M059J (cell line): ENCODE data around the gene MTX1. TPM values are rescaled to one million over a fixed set of nuclear protein-coding genes. Genes with fewer than 3 reads are reported as not detected.
A peak's percentile ranks its signal among the peaks of the same experiment; 100 is the strongest.

Experiments used
- DNase-seq: peaks from one replicate; pipeline ENCODE4 v3.0.0-alpha.2; 2012; ENCODE audit warnings: low read depth
- total RNA-seq: library from RNA; depleted of rRNA; stranded (reverse); fragments of >200 nt; shearing (Covaris generic); gene quantifications from 2 replicates; pipeline ENCODE4 v1.2.3, GENCODE V29; 2014

Gene MTX1
- total RNA-seq, 1 experiment from 2014 or later, result 95.2 TPM

- DNase-seq, result peak; percentile 23
Observed at GRCh38 chr1:155174324-155175280, 33.9 kb upstream of the MTX1 start.

- DNase-seq, result no peak
Observed at GRCh38 chr1:155175281-155175926, 33.1 kb upstream of the MTX1 start.

- no peak for DNase-seq
Observed at GRCh38 chr1:155175927-155176371, 32.5 kb upstream of the MTX1 start.

GRCh38 chr1:155176544-155177071 lies 31.9 kb upstream of the MTX1 start:
- peak; percentile 68 for DNase-seq

GRCh38 chr1:155177192-155177917 lies 31.1 kb upstream of the MTX1 start:
- DNase-seq, result no peak

- no peak for DNase-seq
Observed at GRCh38 chr1:155177918-155178281, 30.6 kb upstream of the MTX1 start.

GRCh38 chr1:155178441-155179111 lies 29.9 kb upstream of the MTX1 start:
- no peak for DNase-seq

GRCh38 chr1:155179112-155180031 lies 29.1 kb upstream of the MTX1 start:
- no peak for DNase-seq

- DNase-seq, result no peak
Observed at GRCh38 chr1:155181371-155182051, 27.0 kb upstream of the MTX1 start.

GRCh38 chr1:155182052-155182550 lies 26.4 kb upstream of the MTX1 start:
- no peak for DNase-seq

GRCh38 chr1:155183775-155184221 lies 24.7 kb upstream of the MTX1 start:
- no peak for DNase-seq

- DNase-seq, result no peak
Observed at GRCh38 chr1:155184351-155184811, 24.1 kb upstream of the MTX1 start.

GRCh38 chr1:155184835-155185782 lies 23.4 kb upstream of the MTX1 start:
- no peak for DNase-seq

GRCh38 chr1:155185783-155186066 lies 22.8 kb upstream of the MTX1 start:
- no peak for DNase-seq

- DNase-seq, result no peak
Observed at GRCh38 chr1:155186067-155186793, 22.3 kb upstream of the MTX1 start.

- DNase-seq, result no peak
Observed at GRCh38 chr1:155186794-155187455, 21.6 kb upstream of the MTX1 start.

GRCh38 chr1:155187456-155187891 lies 21.0 kb upstream of the MTX1 start:
- DNase-seq, result no peak
